Endothelial cell of umbilical vein (primary cell): Measurements from ENCODE around the gene OCIAD1. TPM values are rescaled to one million over a fixed set of nuclear protein-coding genes. Genes with fewer than 3 reads are reported as not detected.

ENCODE experiments used
- BruUV-seq: library from RNA; stranded (reverse); fragments of 400-500 nt; replicated peaks from 2 replicates; lab custom pipeline; 2021; lab: Mats Ljungman, UMichigan
- CTCF ChIA-PET: fragments of 300-600, 350-600 bp; sonication (Branson Sonifier 250); formaldehyde crosslinking; loops from one replicate; lab custom pipeline; 2021; ENCODE audit warnings: antibody characterized with exemption, inconsistent platforms; lab: Charles Lee
- POLR2A ChIA-PET: fragments of 300-600, 350-600 bp; sonication (Branson Sonifier 250); formaldehyde crosslinking; loops from one replicate; lab custom pipeline; 2021; ENCODE audit warnings: antibody characterized with exemption, inconsistent platforms; lab: Charles Lee
- DNase-seq: peaks from one replicate; pipeline ENCODE4 v3.0.0-alpha.2; 2011; ENCODE audit warnings: low read depth, low spot score
- FAIRE-seq: peaks from 2 replicates; lab custom pipeline; 2011; peaks lifted over from hg19 to GRCh38; lab: Jason Lieb, UNC
- H2AFZ ChIP-seq: 2 replicates; pipeline ENCODE4 v1.6.0; 2012; ENCODE audit warnings: low read depth, low read length, control low read depth, inconsistent platforms
- H3K27ac ChIP-seq: 2 replicates; pipeline ENCODE4 v1.5.1; 2011; ENCODE audit warnings: low read depth, mild to moderate bottlenecking, control low read depth, low read length, moderate library complexity; ENCODE audit not compliant: insufficient read depth
- H3K27me3 ChIP-seq, 2 experiments: 2 replicates each; pipeline versions ENCODE4 v1.6.0 to v1.6.1; 2011; ENCODE audit warnings: low read length in 2 of 2, mixed read lengths in 1 of 2; ENCODE audit not compliant: control insufficient read depth in 2 of 2, insufficient read depth in 2 of 2
- H3K36me3 ChIP-seq, 2 experiments: 2 replicates in 1 of 2; 3 replicates in 1 of 2; pipeline ENCODE4 v1.5.1; 2011; ENCODE audit warnings: low read length in 2 of 2, mild to moderate bottlenecking in 1 of 2, moderate library complexity in 1 of 2; ENCODE audit not compliant: control insufficient read depth in 2 of 2, insufficient read depth in 2 of 2; ENCODE audit errors: extremely low read depth in 1 of 2
- H3K4me1 ChIP-seq: 3 replicates; pipeline ENCODE4 v1.5.1; 2011; ENCODE audit warnings: mild to moderate bottlenecking, low read length; ENCODE audit not compliant: control insufficient read depth, insufficient read depth; ENCODE audit errors: extremely low read depth
- H3K4me2 ChIP-seq: 2 replicates; pipeline ENCODE4 v1.6.1; 2011; ENCODE audit warnings: low read length, control low read depth, mixed read lengths; ENCODE audit not compliant: insufficient read depth
- H3K4me3 ChIP-seq, 3 experiments: fragments of 200-600 bp in 1 of 3; sonication (generic), shearing (Covaris generic) in 1 of 3; replicated peaks in 1 of 3; 2 replicates each; pipeline ENCODE4 v1.5.1; 2011 to 2016; ENCODE audit warnings: control low read depth in 3 of 3, low read length in 3 of 3, mild to moderate bottlenecking in 2 of 3, inconsistent platforms in 1 of 3, low read depth in 1 of 3, moderate library complexity in 1 of 3; ENCODE audit not compliant: insufficient read depth in 1 of 3
- H3K79me2 ChIP-seq: 2 replicates; pipeline ENCODE4 v1.6.0; 2012; ENCODE audit warnings: low read length, inconsistent platforms; ENCODE audit not compliant: control insufficient read depth, insufficient read depth
- H3K9ac ChIP-seq: replicated peaks from 2 replicates; pipeline ENCODE3; 2011; ENCODE audit warnings: low read length, control low read depth; ENCODE audit not compliant: insufficient read depth; ENCODE audit errors: extremely low read depth
- H3K9me1 ChIP-seq: replicated peaks from 3 replicates; pipeline ENCODE4 v1.6.0; 2011; ENCODE audit warnings: mild to moderate bottlenecking, low read length; ENCODE audit not compliant: control insufficient read depth, insufficient read depth; ENCODE audit errors: extremely low read depth
- H3K9me3 ChIP-seq: replicated peaks from 2 replicates; pipeline ENCODE4 v1.5.1; 2012; ENCODE audit warnings: low read length, inconsistent platforms; ENCODE audit not compliant: control insufficient read depth, insufficient read depth
- H4K20me1 ChIP-seq: replicated peaks from 2 replicates; pipeline ENCODE3; 2011; ENCODE audit warnings: mild to moderate bottlenecking, low read length; ENCODE audit not compliant: control insufficient read depth, insufficient read depth; ENCODE audit errors: extremely low read depth
- CTCF ChIP-seq, 2 donors: IDR thresholded peaks; 1 replicate in 1 of 2; 2 replicates in 1 of 2; pipeline ENCODE4 v1.5.1; 2011; ENCODE audit warnings: low read length in 2 of 2, mild to moderate bottlenecking in 2 of 2, moderate library complexity in 2 of 2, control low read depth in 1 of 2, inconsistent platforms in 1 of 2, low read depth in 1 of 2; ENCODE audit not compliant: insufficient read depth in 1 of 2; ENCODE audit errors: extremely low read depth in 1 of 2
- EZH2 ChIP-seq: IDR thresholded peaks from 2 replicates; pipeline ENCODE4 v1.6.1; 2012; ENCODE audit warnings: borderline replicate concordance, low read depth, mild to moderate bottlenecking, moderate library complexity, low read length, inconsistent platforms; ENCODE audit not compliant: severe bottlenecking
- FOS ChIP-seq: IDR thresholded peaks from 2 replicates; pipeline ENCODE4 v1.6.1; 2011; ENCODE audit warnings: mild to moderate bottlenecking, low read length, moderate library complexity, borderline replicate concordance; ENCODE audit not compliant: insufficient read depth
- GATA2 ChIP-seq: IDR thresholded peaks from 2 replicates; pipeline ENCODE4 v1.7.0; 2011; ENCODE audit warnings: low read depth, mild to moderate bottlenecking, moderate library complexity, mixed read lengths, low read length; ENCODE audit not compliant: insufficient read length, insufficient read depth
- JUN ChIP-seq: IDR thresholded peaks from 2 replicates; pipeline ENCODE4 v1.6.1; 2011; ENCODE audit warnings: borderline replicate concordance, low read depth; ENCODE audit not compliant: insufficient read length, insufficient read depth
- MAX ChIP-seq: IDR thresholded peaks from 2 replicates; pipeline ENCODE4 v1.6.1; 2011; ENCODE audit not compliant: insufficient read depth, insufficient read length
- MYC ChIP-seq: IDR thresholded peaks from one replicate; pipeline ENCODE4 v1.6.1; 2011; ENCODE audit warnings: mild to moderate bottlenecking, low read depth, low read length
- POLR2A ChIP-seq: IDR thresholded peaks from 2 replicates; pipeline ENCODE4 v1.6.1; 2012; ENCODE audit warnings: low read depth, mild to moderate bottlenecking, control low read depth, low read length
- POLR2AphosphoS5 ChIP-seq: IDR thresholded peaks from 2 replicates; pipeline ENCODE4 v1.6.1; 2012; ENCODE audit warnings: low read depth, mild to moderate bottlenecking, control low read depth, low read length, moderate library complexity; ENCODE audit not compliant: insufficient read depth
- dilution Hi-C: fragments of 300-500 bp; cut with MboI; formaldehyde crosslinking; loops from one replicate; pipeline ENCODE4 v1.15.0; 2019; ENCODE audit warnings: low sequenced_read_pairs; ENCODE audit not compliant: extremely low pct_ligation_motif_present
- intact Hi-C: fragments of 100-400 bp; cut with micrococcal nuclease; formaldehyde crosslinking; loops from one replicate; pipeline ENCODE4 v1.10.0; 2022
- polyA plus RNA-seq, 4 experiments: library from polyadenylated mRNA; depleted of rRNA in 3 of 4; stranded (reverse) in 3 of 4; unstranded in 1 of 4; fragments of >200 nt; gene quantifications; 2 replicates each; pipeline versions ENCODE4 v1.2.1 to v1.2.3, GENCODE V29; 2011 to 2012; ENCODE audit warnings: missing spikeins in 1 of 4
- total RNA-seq: library from RNA; stranded (reverse); gene quantifications from 2 replicates; pipeline ENCODE4 v1.2.3, GENCODE V29; 2021

The OCIAD1 gene
- total and polyA plus RNA-seq, 2 donors (not counting 3 experiments of a cell fraction or from before 2014, with no cell fraction given) = 81.7 to 101 TPM

GRCh38 chr4:48792348-48793006 lies 38.4 kb upstream of the OCIAD1 start:
- Histone ChIP-seq H3K36me3 (no peaks in the 10 kb centered on the region), H3K9me1 (no peaks in the 10 kb centered on the region), H4K20me1 (no peaks in the 10 kb centered on the region), H3K4me2 (no peak overlapping the region), H3K9me3 (no peaks in the 10 kb centered on the region), H3K27me3 (no peaks in the 10 kb centered on the region), H3K27ac (no peak overlapping the region), H3K4me1 (no peaks in the 10 kb centered on the region), H3K79me2 (no peaks in the 10 kb centered on the region), H3K4me3 (no peak overlapping the region), H2AFZ (no peak overlapping the region), H3K9ac (no peak overlapping the region)
- CTCF ChIA-PET = interaction anchor here (0.6 kb wide), 1 partner anchor 124 kb away, joined by 3 read pairs; no protein-coding TSS in a partner anchor
- dilution Hi-C loops = no loop called here
- TF ChIP-seq POLR2A = no peak
- no TSS peak for BruUV-seq
- POLR2A ChIA-PET = no interaction called here
- intact Hi-C loops = no loop called here
- FAIRE-seq (no peak), DNase-seq (no peak)

GRCh38 chr4:48795108-48795507 lies 35.8 kb upstream of the OCIAD1 start:
- Histone ChIP-seq H3K36me3 (no peaks in the 10 kb centered on the region), H3K9me3 (no peaks in the 10 kb centered on the region), H3K79me2 (no peaks in the 10 kb centered on the region), H2AFZ (no peak overlapping the region), H3K27ac (no peak overlapping the region), H3K4me2 (no peak overlapping the region), H3K9ac (no peak overlapping the region), H4K20me1 (no peaks in the 10 kb centered on the region), H3K4me1 (peaks cover 4% of the 10 kb centered on the region), H3K4me3 (no peak overlapping the region), H3K9me1 (no peaks in the 10 kb centered on the region), H3K27me3 (no peaks in the 10 kb centered on the region)
- ChIA-PET POLR2A (no interaction called here), CTCF (no interaction called here)
- TF ChIP-seq EZH2 (no peak), CTCF (IDR thresholded peaks at IDR 0.05; ENCODE audit: extremely low read depth in 1 of 2, insufficient read depth in 1 of 2, low read depth in 1 of 2, low read length in 2 of 2) (no peak), GATA2 (no peak), FOS (no peak), MYC (no peak), MAX (no peak), POLR2A (no peak), POLR2AphosphoS5 (no peak), JUN (no peak)
- FAIRE-seq (no peak), DNase-seq (no peak)
- no TSS peak for BruUV-seq
- intact Hi-C loops = no loop called here
- dilution Hi-C loops = no loop called here
